ENCODE data around the gene RHBDD3.

RHBDD3 gene

GRCh38 chr22:29272624-29273023 lies 4.8 kb upstream of the RHBDD3 start:
- no peak for ATAC-seq
- TF ChIP-seq ZFP3 (CRISPR knock-in tag; IDR thresholded peaks at IDR 0.05) (no peak), OSR1 (CRISPR knock-in tag; IDR thresholded peaks at IDR 0.05) (no peak), RARB (CRISPR knock-in tag; IDR thresholded peaks at IDR 0.05) (no peak), ZNF70 (CRISPR knock-in tag; IDR thresholded peaks at IDR 0.05) (no peak)

GRCh38 chr22:29270475-29271271 lies 2.9 kb upstream of the RHBDD3 start:
- TF ChIP-seq ZNF8 (CRISPR knock-in tag; IDR thresholded peaks at IDR 0.05): no peak
- TF ChIP-seq TCF4 (CRISPR knock-in tag; IDR thresholded peaks at IDR 0.05; ENCODE audit: borderline replicate concordance): no peak
- ATAC-seq: no peak

GRCh38 chr22:29269731-29270474 lies 2.1 kb upstream of the RHBDD3 start:
- no peak for ATAC-seq
- TF ChIP-seq BACH2 (CRISPR knock-in tag; IDR thresholded peaks at IDR 0.05; ENCODE audit: borderline replicate concordance) (no peak), TCF4 (CRISPR knock-in tag; IDR thresholded peaks at IDR 0.05; ENCODE audit: borderline replicate concordance) (no peak), PPARA (CRISPR knock-in tag; IDR thresholded peaks at IDR 0.05; ENCODE audit: borderline replicate concordance) (no peak), ZNF565 (CRISPR knock-in tag; conservative IDR thresholded peaks at IDR 0.05; ENCODE audit: low read depth) (no peak), SNAI2 (CRISPR knock-in tag; IDR thresholded peaks at IDR 0.05) (no peak), ESRRG (CRISPR knock-in tag; IDR thresholded peaks at IDR 0.05) (no peak), ZNF8 (CRISPR knock-in tag; IDR thresholded peaks at IDR 0.05) (no peak), ZFP30 (CRISPR knock-in tag; IDR thresholded peaks at IDR 0.05) (no peak), TSHZ2 (CRISPR knock-in tag; IDR thresholded peaks at IDR 0.05) (no peak), GLIS3 (CRISPR knock-in tag; IDR thresholded peaks at IDR 0.05) (no peak), POU6F1 (CRISPR knock-in tag; IDR thresholded peaks at IDR 0.05; ENCODE audit: borderline replicate concordance, low read depth) (no peak), CSRNP3 (CRISPR knock-in tag; IDR thresholded peaks at IDR 0.05) (no peak), ARNTL (CRISPR knock-in tag; IDR thresholded peaks at IDR 0.05; ENCODE audit: borderline replicate concordance, low read depth) (no peak), OSR1 (CRISPR knock-in tag; IDR thresholded peaks at IDR 0.05) (no peak), TOX (CRISPR knock-in tag; IDR thresholded peaks at IDR 0.05; ENCODE audit: borderline replicate concordance) (no peak)

- no peak for ATAC-seq
- TF ChIP-seq TCF4 (CRISPR knock-in tag; IDR thresholded peaks at IDR 0.05; ENCODE audit: borderline replicate concordance) (no peak), PPARA (CRISPR knock-in tag; IDR thresholded peaks at IDR 0.05; ENCODE audit: borderline replicate concordance) (no peak), ZFP30 (CRISPR knock-in tag; IDR thresholded peaks at IDR 0.05) (no peak), CSRNP3 (CRISPR knock-in tag; IDR thresholded peaks at IDR 0.05) (no peak), ZFP3 (CRISPR knock-in tag; IDR thresholded peaks at IDR 0.05) (no peak), ZNF70 (CRISPR knock-in tag; IDR thresholded peaks at IDR 0.05) (no peak), TOX (CRISPR knock-in tag; IDR thresholded peaks at IDR 0.05; ENCODE audit: borderline replicate concordance) (no peak), CSDC2 (CRISPR knock-in tag; IDR thresholded peaks at IDR 0.05) (no peak), SNAI2 (CRISPR knock-in tag; IDR thresholded peaks at IDR 0.05) (no peak), ARNTL (CRISPR knock-in tag; IDR thresholded peaks at IDR 0.05; ENCODE audit: borderline replicate concordance, low read depth) (no peak), ZNF8 (CRISPR knock-in tag; IDR thresholded peaks at IDR 0.05) (no peak), OSR1 (CRISPR knock-in tag; IDR thresholded peaks at IDR 0.05) (no peak), RARB (CRISPR knock-in tag; IDR thresholded peaks at IDR 0.05) (no peak), POU6F1 (CRISPR knock-in tag; IDR thresholded peaks at IDR 0.05; ENCODE audit: borderline replicate concordance, low read depth) (no peak), ESRRG (CRISPR knock-in tag; IDR thresholded peaks at IDR 0.05) (no peak), CREB5 (CRISPR knock-in tag; IDR thresholded peaks at IDR 0.05; ENCODE audit: low read depth) (no peak), ZNF565 (CRISPR knock-in tag; conservative IDR thresholded peaks at IDR 0.05; ENCODE audit: low read depth) (no peak), GLIS3 (CRISPR knock-in tag; IDR thresholded peaks at IDR 0.05) (no peak), ISL1 (CRISPR knock-in tag; IDR thresholded peaks at IDR 0.05) (no peak), BACH2 (CRISPR knock-in tag; IDR thresholded peaks at IDR 0.05; ENCODE audit: borderline replicate concordance) (no peak)
Observed at GRCh38 chr22:29269230-29269604, 1.4 kb upstream of the RHBDD3 start.

All from SK-N-SH treated with all-trans-retinoic acid at 6 μM for 48 hours (cell line).